SK-N-SH (cell line): ENCODE measurements around the gene CEACAM4. TPM values are rescaled to one million over a fixed set of nuclear protein-coding genes. Genes with fewer than 3 reads are reported as not detected.

Source experiments
- CTCF ChIA-PET: fragments of 300-600, 350-600 bp; formaldehyde crosslinking; extraction: SDS; loops from one replicate; lab custom pipeline; 2021; lab: Yijun Ruan, JAX
- POLR2A ChIA-PET: fragments of 350-600 bp; sonication (Branson Sonifier 250); formaldehyde crosslinking; extraction: SDS; loops from one replicate; lab custom pipeline; 2020; ENCODE audit warnings: antibody characterized with exemption, inconsistent platforms; lab: Yijun Ruan, JAX
- DNase-seq: peaks from one replicate; pipeline ENCODE4 v3.0.0; 2012
- H2AFZ ChIP-seq: fragments of 200-600 bp; sonication (generic); 2 replicates; pipeline ENCODE4 v1.8.1; 2016; ENCODE audit warnings: antibody characterized with exemption, mild to moderate bottlenecking, low read depth
- H3F3A ChIP-seq: fragments of 200-600 bp; sonication (generic); replicated peaks from 2 replicates; pipeline ENCODE3; 2016; ENCODE audit warnings: antibody characterized with exemption, mild to moderate bottlenecking; ENCODE audit not compliant: insufficient read depth
- H3K27ac ChIP-seq, 2 experiments: fragments of 200-500 bp in 1 of 2; fragments of 200-600 bp in 1 of 2; sonication (Bioruptor generic) in 1 of 2; sonication (generic), shearing (Covaris generic) in 1 of 2; 2 replicates each; pipeline versions ENCODE4 v1.5.1 to v1.6.1; 2014 to 2016; ENCODE audit warnings: low read depth in 2 of 2, inconsistent platforms in 1 of 2, low read length in 1 of 2, mild to moderate bottlenecking in 1 of 2, mixed read lengths in 1 of 2
- H3K27me3 ChIP-seq: fragments of 200-600 bp; sonication (generic), shearing (Covaris generic); 2 replicates; pipeline ENCODE4 v1.6.1; 2016; ENCODE audit warnings: mixed run types; ENCODE audit not compliant: insufficient read depth
- H3K36me3 ChIP-seq, 2 experiments: fragments of 200-500 bp in 1 of 2; fragments of 200-600 bp in 1 of 2; sonication (Bioruptor generic) in 1 of 2; sonication (generic) in 1 of 2; replicated peaks in 1 of 2; 2 replicates each; pipeline versions ENCODE3 to v1.5.1; 2014 to 2016; ENCODE audit warnings: low read length in 1 of 2, mild to moderate bottlenecking in 1 of 2; ENCODE audit not compliant: insufficient read depth in 2 of 2, control insufficient read depth in 1 of 2
- H3K4me1 ChIP-seq, 2 experiments: fragments of 200-500 bp in 1 of 2; fragments of 200-600 bp in 1 of 2; sonication (Bioruptor generic) in 1 of 2; sonication (generic), shearing (Covaris generic) in 1 of 2; 2 replicates each; pipeline versions ENCODE4 v1.5.1 to v1.6.1; 2014 to 2016; ENCODE audit warnings: low read depth in 1 of 2, low read length in 1 of 2, mixed run types in 1 of 2; ENCODE audit not compliant: insufficient read depth in 2 of 2, control insufficient read depth in 1 of 2
- H3K4me2 ChIP-seq: fragments of 200-600 bp; sonication (generic), shearing (Covaris generic); 2 replicates; pipeline ENCODE4 v1.6.1; 2017; ENCODE audit warnings: mixed run types
- H3K4me3 ChIP-seq, 2 experiments: fragments of 200-500 bp in 1 of 2; fragments of 200-600 bp in 1 of 2; sonication (Bioruptor generic) in 1 of 2; sonication (generic), shearing (Covaris generic) in 1 of 2; 2 replicates each; pipeline versions ENCODE4 v1.5.1 to v1.8.1; 2014 to 2016; ENCODE audit warnings: low read depth in 2 of 2, inconsistent platforms in 1 of 2, low read length in 1 of 2, mild to moderate bottlenecking in 1 of 2, mixed read lengths in 1 of 2, moderate library complexity in 1 of 2
- H3K79me2 ChIP-seq: fragments of 200-600 bp; sonication (generic); 2 replicates; pipeline ENCODE4 v1.8.1; 2017; ENCODE audit warnings: mild to moderate bottlenecking; ENCODE audit not compliant: insufficient read depth
- H3K9ac ChIP-seq: fragments of 200-600 bp; sonication (generic); 2 replicates; pipeline ENCODE4 v1.6.1; 2017; ENCODE audit warnings: mixed run types
- H3K9me2 ChIP-seq: fragments of 200-600 bp; sonication (generic); 2 replicates; pipeline ENCODE4 v1.6.1; 2017; ENCODE audit warnings: mixed run types
- H3K9me3 ChIP-seq: fragments of 200-600 bp; sonication (generic); 2 replicates; pipeline ENCODE4 v1.6.1; 2017; ENCODE audit warnings: mixed run types, mild to moderate bottlenecking, moderate library complexity
- H4K20me1 ChIP-seq: fragments of 200-600 bp; sonication (generic); 2 replicates; pipeline ENCODE4 v1.6.1; 2017; ENCODE audit warnings: mild to moderate bottlenecking, mixed run types; ENCODE audit not compliant: insufficient read depth
- ELF1 ChIP-seq: IDR thresholded peaks from 2 replicates; pipeline ENCODE4 v1.4.0; 2012
- EP300 ChIP-seq, 2 experiments: IDR thresholded peaks; 2 replicates each; pipeline versions ENCODE4 v1.4.0 to v1.6.1; 2012; ENCODE audit warnings: borderline replicate concordance in 1 of 2, low read depth in 1 of 2, low read length in 1 of 2
- FOXJ3 ChIP-seq: sonication (generic); formaldehyde crosslinking; IDR thresholded peaks from 2 replicates; pipeline ENCODE4 v1.5.1; 2020; ENCODE audit warnings: mild to moderate bottlenecking, missing genetic modification reagents
- FOXM1 ChIP-seq: IDR thresholded peaks from 2 replicates; pipeline ENCODE4 v1.4.0; 2012; ENCODE audit warnings: low read depth, mild to moderate bottlenecking
- JUND ChIP-seq: IDR thresholded peaks from 2 replicates; pipeline ENCODE4 v1.4.0; 2012
- MEF2A ChIP-seq: IDR thresholded peaks from 2 replicates; pipeline ENCODE4 v1.4.0; 2012; ENCODE audit warnings: low read depth, borderline replicate concordance
- MXI1 ChIP-seq: IDR thresholded peaks from 2 replicates; pipeline ENCODE4 v1.6.1; 2012; ENCODE audit warnings: mild to moderate bottlenecking, low read depth, low read length, improper control_type of control experiment
- NFIC ChIP-seq: IDR thresholded peaks from 2 replicates; pipeline ENCODE4 v1.4.0; 2012; ENCODE audit warnings: borderline replicate concordance
- RCOR1 ChIP-seq: fragments of 150-350 bp; IDR thresholded peaks from 2 replicates; pipeline ENCODE4 v1.6.1; 2017; ENCODE audit warnings: antibody characterized with exemption, low read length
- RFX5 ChIP-seq: IDR thresholded peaks from 2 replicates; pipeline ENCODE4 v1.6.1; 2012; ENCODE audit warnings: mild to moderate bottlenecking, improper control_type of control experiment, low read length
- RXRA ChIP-seq: IDR thresholded peaks from 2 replicates; pipeline ENCODE4 v1.4.0; 2012; ENCODE audit warnings: low read depth, mild to moderate bottlenecking, borderline replicate concordance
- TAF1 ChIP-seq: IDR thresholded peaks from 2 replicates; pipeline ENCODE4 v1.6.1; 2012; ENCODE audit warnings: low read depth, mild to moderate bottlenecking, low read length, moderate library complexity, borderline replicate concordance
- TCF12 ChIP-seq: IDR thresholded peaks from 2 replicates; pipeline ENCODE4 v1.4.0; 2012
- TEAD4 ChIP-seq: IDR thresholded peaks from 2 replicates; pipeline ENCODE4 v1.4.0; 2012; ENCODE audit warnings: mild to moderate bottlenecking, borderline replicate concordance; ENCODE audit not compliant: insufficient read depth
- USF1 ChIP-seq: IDR thresholded peaks from 2 replicates; pipeline ENCODE4 v1.4.0; 2012; ENCODE audit warnings: low read depth, borderline replicate concordance
- YY1 ChIP-seq: IDR thresholded peaks from 2 replicates; pipeline ENCODE4 v1.4.0; 2012; ENCODE audit warnings: low read depth, mild to moderate bottlenecking
- WGBS: methylation state at CpG from one replicate; pipeline ENCODE4 v1.1.6; 2017; ENCODE audit warnings: low lambda C conversion rate; 5-methylcytosine and 5-hydroxymethylcytosine counted together
- polyA plus RNA-seq, 3 experiments: library from polyadenylated mRNA; depleted of rRNA; stranded (reverse); fragments of >200 nt; gene quantifications; 2 replicates each; pipeline ENCODE4 v1.2.3, GENCODE V29; 2012
- TF ChIP-seq, protein P1 (sequence below): IDR thresholded peaks from 2 replicates; pipeline ENCODE4 v1.4.0; 2012; ENCODE audit warnings: low read depth, borderline replicate concordance
- TF ChIP-seq, protein P2 (sequence below): fragments of 200-600 bp; sonication (generic); IDR thresholded peaks from 2 replicates; pipeline ENCODE4 v1.6.1; 2017; ENCODE audit warnings: antibody characterized with exemption, mild to moderate bottlenecking, moderate library complexity

Gene CEACAM4
- polyA plus RNA-seq, 1 of the 3 experiments (the other 2 are of a cell fraction): not detected

DNA sequence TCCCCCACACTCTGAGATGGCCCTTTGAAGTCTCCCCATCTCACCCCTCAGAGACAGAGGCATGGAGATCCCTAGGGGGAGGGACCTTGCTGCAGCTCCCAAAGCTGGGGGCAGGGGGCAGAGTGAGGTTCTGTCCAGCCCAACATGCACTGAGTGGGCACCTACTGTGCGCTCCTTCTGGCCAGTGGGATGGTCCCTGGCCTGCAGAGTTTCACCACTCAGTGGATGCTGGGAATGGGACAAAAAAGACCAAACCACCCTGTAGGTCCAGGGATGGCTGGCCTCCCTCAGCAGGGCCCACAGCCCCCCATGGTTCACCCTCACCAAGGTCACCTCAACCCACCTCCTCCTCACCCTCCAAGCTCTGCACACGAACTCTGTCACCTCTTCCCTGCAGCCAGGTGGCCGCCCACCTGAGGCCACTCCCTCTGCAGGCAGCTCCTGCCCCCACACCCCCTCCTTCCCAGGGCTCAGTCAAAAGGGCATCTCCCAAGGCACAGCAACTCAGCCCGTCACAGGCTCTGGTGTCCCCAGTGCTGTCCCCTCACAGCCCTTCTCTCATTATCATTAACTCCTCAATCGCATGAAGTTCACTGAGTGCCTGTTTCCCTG lies 34.8 kb downstream of the CEACAM4 start (continued):
- TF ChIP-seq, protein P1, sequence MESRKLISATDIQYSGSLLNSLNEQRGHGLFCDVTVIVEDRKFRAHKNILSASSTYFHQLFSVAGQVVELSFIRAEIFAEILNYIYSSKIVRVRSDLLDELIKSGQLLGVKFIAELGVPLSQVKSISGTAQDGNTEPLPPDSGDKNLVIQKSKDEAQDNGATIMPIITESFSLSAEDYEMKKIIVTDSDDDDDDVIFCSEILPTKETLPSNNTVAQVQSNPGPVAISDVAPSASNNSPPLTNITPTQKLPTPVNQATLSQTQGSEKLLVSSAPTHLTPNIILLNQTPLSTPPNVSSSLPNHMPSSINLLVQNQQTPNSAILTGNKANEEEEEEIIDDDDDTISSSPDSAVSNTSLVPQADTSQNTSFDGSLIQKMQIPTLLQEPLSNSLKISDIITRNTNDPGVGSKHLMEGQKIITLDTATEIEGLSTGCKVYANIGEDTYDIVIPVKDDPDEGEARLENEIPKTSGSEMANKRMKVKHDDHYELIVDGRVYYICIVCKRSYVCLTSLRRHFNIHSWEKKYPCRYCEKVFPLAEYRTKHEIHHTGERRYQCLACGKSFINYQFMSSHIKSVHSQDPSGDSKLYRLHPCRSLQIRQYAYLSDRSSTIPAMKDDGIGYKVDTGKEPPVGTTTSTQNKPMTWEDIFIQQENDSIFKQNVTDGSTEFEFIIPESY: no peak

DNA sequence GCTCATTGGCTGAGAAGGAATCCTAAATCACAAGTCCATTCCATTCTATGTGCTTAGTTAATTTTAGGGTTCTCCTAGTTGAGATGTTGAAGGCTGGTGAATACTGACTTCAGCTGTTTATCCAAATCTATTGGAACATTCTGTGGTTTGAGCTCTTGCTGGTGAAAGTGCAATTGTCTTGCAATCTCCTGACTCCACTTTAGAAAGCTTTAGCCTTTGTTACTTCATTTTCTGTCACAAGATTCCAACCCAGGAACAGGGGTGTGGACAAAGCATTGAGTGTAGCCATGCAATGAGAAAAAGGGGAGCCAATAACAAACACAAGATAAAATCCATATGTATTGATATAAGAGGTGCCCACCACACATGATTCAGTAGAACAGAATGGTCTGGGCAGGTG lies 35.9 kb downstream of the CEACAM4 start:
- POLR2A ChIA-PET: no interaction called here
- H3K79me2 ChIP-seq: no peaks in the 10 kb centered on the region
- no peak for TF ChIP-seq RFX5
- no peak for TF ChIP-seq USF1
- TF ChIP-seq RXRA: no peak
- TF ChIP-seq, protein P2, sequence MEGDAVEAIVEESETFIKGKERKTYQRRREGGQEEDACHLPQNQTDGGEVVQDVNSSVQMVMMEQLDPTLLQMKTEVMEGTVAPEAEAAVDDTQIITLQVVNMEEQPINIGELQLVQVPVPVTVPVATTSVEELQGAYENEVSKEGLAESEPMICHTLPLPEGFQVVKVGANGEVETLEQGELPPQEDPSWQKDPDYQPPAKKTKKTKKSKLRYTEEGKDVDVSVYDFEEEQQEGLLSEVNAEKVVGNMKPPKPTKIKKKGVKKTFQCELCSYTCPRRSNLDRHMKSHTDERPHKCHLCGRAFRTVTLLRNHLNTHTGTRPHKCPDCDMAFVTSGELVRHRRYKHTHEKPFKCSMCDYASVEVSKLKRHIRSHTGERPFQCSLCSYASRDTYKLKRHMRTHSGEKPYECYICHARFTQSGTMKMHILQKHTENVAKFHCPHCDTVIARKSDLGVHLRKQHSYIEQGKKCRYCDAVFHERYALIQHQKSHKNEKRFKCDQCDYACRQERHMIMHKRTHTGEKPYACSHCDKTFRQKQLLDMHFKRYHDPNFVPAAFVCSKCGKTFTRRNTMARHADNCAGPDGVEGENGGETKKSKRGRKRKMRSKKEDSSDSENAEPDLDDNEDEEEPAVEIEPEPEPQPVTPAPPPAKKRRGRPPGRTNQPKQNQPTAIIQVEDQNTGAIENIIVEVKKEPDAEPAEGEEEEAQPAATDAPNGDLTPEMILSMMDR: no peak
- TF ChIP-seq, all 33 proteins: peak for 0

DNA sequence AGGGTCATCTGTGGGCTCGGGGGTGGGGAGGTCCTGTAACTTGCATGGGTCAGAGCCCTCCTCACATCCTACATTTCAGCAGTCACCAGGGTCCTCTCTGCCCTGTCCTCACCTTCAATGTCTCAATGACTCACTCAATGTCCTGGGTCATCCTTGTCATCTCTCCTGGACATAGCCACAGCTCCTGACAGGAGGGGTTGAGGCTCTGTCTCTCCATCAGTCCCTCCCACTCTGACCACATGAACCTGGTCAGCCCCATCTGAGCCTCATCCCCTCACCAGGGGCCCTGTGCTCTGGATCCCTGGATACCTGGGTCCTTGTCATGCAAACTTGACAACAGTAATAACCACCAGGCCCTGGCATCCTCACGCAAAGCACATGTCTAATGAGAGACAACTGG lies 37.5 kb downstream of the CEACAM4 start:
- H3K36me3 ChIP-seq: no peaks in the 10 kb centered on the region
- no peak overlapping the region for H3K4me3 ChIP-seq
- H3K27me3 ChIP-seq: no peaks in the 10 kb centered on the region
- no peaks in the 10 kb centered on the region for H4K20me1 ChIP-seq
- POLR2A ChIA-PET: no interaction called here
- no peaks in the 10 kb centered on the region for H3F3A ChIP-seq
- H3K79me2 ChIP-seq: no peaks in the 10 kb centered on the region
- CTCF ChIA-PET: interaction anchor here (1.9 kb wide), 1 partner anchor 8 kb away, joined by 6 read pairs; no protein-coding TSS in a partner anchor
- TF ChIP-seq FOXJ3 (CRISPR knock-in tag) (no peak), MXI1 (no peak), TEAD4 (no peak), TCF12 (no peak), JUND (no peak), MEF2A (no peak), TAF1 (no peak), EP300 (IDR thresholded peaks at IDR 0.05; ENCODE audit: borderline replicate concordance in 1 of 2, low read depth in 1 of 2, low read length in 1 of 2) (no peak), YY1 (no peak), RXRA (no peak), USF1 (no peak), NFIC (no peak), RFX5 (no peak), RCOR1 (no peak), FOXM1 (no peak), ELF1 (no peak)
- DNase-seq: no peak
- H3K4me2 ChIP-seq: no peak overlapping the region
- WGBS: 0% methylated on average over 1 of the region's 2 CpGs
- H3K27ac ChIP-seq: no peak overlapping the region
- H3K9me3 ChIP-seq: no peaks in the 10 kb centered on the region
- H3K9ac ChIP-seq: no peak overlapping the region
- no peak overlapping the region for H2AFZ ChIP-seq
- no peaks in the 10 kb centered on the region for H3K4me1 ChIP-seq
- H3K9me2 ChIP-seq: no peaks in the 10 kb centered on the region

More for the DNA sequence above, 35.9 kb downstream of the CEACAM4 start:
- no peak overlapping the region for H3K9ac ChIP-seq
- CTCF ChIA-PET: no interaction called here
- no peak for DNase-seq
- no peak overlapping the region for H2AFZ ChIP-seq
- no peaks in the 10 kb centered on the region for H3K36me3 ChIP-seq
- H3F3A ChIP-seq: no peaks in the 10 kb centered on the region
- H3K27me3 ChIP-seq: no peaks in the 10 kb centered on the region; the same call in 1 of the 2 replicates
- no peaks in the 10 kb centered on the region for H4K20me1 ChIP-seq
- no peak overlapping the region for H3K4me2 ChIP-seq
- no peaks in the 10 kb centered on the region for H3K4me1 ChIP-seq
- no peak overlapping the region for H3K4me3 ChIP-seq
- no peaks in the 10 kb centered on the region for H3K9me2 ChIP-seq
- no peak overlapping the region for H3K27ac ChIP-seq
- no peaks in the 10 kb centered on the region for H3K9me3 ChIP-seq
